DMS 273 treated with DMSO at 0.1 percent for 48 hours (cell line): ENCODE data around the gene ADRM1.

Experiments
- DNase-seq: peaks from one replicate; lab custom pipeline; 2025; lab: John Stamatoyannopoulos, UW

The ADRM1 gene

DNA sequence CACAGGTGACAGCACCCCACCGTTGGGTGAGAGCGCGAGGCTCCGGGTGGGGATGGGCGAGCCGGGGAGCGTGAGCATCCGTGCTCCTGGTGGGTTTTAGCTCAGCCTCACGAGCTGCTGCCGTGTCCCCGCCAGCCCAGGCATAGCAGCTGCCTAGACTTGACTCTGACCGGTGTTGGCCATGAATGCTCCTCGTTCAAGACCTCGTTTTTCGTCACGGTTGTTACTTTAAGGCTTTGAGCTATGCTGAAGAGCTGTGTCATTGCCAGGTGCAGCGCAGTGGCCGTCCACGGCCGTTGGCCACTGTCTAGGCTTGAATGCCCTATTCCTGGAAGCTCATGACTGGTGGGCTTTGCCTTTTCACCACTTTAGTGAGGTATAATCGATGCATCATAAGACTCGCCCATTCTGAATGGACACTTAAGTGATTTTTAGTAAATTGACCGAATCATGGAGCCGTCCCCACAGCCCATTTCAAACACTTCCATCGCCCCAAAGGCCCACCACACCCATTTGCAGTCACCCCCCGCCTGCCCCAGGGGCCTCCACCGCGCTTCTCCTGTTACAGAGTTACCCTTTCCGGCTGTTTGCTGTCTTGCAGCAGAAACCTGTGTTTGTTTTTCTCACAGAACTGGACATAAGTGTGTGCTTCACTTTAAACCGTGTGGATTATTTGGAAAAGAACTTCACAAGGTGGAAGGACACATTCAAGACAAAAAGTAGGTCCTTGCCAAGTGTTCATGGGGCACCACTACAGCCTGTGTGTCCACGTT lies 21.4 kb upstream of the ADRM1 start:
- no peak for DNase-seq

DNA sequence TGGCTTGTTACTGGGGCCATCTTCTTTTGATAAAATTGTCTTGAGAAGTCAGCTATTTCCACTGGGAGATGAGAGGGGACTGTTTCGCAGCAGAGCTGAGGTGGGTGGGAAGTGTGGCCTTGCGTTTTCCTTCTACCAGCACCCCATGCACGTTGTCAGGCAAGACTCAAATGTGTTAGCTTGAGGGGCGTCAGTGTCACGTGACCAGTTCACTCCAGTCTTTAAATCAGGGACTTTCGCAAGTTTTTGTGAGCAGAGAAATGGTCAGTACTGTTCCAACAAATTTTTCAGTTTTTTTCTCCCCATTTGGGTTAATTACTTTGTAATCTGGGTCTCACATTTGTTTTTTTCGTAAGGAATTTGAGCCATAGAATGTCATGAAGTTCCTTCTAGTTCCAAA lies 20.7 kb upstream of the ADRM1 start:
- no peak for DNase-seq

DNA sequence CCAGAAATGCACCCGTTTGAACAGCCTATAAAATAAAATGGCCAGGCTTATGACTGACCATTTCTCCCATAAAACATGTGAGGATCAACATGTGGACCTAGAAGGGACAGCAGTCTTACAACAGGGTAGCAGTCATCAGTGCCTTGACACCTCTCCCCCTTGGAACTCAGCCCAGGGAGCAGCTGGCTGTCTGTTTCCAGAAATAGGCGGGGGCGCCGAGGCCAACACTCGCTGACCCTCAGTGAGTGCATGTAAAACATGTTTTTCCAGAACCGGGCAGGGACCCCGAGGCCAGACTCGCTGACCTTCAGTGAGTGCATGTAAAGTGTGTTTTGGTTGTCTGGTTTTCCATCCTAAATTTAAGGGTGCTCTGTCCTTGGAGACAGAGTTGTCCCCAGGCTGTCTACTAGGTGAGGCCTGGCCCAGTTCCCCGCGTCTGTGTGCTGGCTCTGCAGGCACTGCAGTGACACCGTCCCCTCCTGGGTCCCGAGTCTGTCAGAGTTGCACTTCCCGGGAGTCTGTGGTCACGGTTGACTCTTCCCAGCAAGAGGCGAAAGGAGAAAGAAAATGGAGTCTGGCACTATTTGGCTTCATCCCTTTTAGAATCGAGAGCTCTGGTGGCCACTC lies 19.8 kb upstream of the ADRM1 start:
- DNase-seq, result no peak

DNA sequence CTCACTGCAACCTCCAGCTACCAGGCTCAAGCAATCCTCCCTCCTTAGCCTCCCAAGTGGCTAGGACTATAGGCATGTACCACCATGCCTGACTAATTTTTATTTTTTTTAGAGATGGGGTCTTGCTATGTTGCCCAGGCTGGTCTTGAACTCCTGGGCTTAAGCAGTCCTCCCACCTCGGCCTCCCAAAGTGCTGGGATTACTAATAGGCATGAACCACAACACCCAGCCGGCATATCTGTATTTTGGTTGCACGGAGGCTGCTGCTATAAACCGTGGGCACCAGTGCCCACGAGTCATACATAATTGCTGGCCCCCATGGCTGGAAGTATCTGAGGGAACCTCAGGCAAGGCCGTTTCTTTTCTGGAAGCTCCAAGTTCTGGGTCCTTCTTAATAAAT lies 18.3 kb upstream of the ADRM1 start:
- DNase-seq, result no peak

DNA sequence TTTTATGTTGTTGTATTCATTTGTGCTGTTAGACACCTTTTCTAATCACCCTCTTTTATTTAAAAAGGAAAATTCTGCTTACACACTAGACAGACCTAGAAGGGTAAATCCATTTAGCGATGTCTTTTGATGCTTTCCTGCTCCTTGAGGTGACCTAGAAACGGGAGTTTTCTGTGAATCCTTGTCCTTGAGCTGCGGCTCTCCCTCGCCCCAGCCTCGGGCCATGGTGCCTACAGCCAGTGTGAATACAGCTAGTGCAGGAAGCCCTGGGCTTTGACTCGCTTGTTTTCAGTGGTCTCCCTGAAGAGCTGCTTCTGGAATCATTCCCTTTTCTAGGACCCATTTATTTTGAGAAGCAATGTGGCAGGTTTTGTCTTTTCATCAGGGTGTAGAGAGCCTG lies 17.6 kb upstream of the ADRM1 start:
- DNase-seq, result no peak

DNA sequence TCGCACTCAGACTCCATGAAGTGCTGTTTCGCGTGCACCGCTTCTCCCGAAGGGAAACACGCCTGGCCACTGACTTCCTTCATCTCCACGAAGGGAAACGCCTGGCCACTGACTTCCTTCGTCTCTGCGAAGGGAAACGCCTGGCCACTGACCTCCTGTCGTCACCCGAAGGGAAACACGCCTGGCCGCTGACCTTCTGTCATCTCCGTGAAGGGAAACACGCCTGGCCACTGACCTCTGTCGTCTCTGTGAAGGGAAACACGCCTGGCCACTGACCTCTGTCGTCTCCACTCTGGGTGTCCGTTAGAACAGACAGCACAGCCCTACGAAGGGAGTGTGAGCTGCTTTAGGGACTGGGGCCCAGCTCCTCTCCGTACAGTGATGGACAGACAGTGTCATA lies 17.1 kb upstream of the ADRM1 start:
- no peak for DNase-seq

DNA sequence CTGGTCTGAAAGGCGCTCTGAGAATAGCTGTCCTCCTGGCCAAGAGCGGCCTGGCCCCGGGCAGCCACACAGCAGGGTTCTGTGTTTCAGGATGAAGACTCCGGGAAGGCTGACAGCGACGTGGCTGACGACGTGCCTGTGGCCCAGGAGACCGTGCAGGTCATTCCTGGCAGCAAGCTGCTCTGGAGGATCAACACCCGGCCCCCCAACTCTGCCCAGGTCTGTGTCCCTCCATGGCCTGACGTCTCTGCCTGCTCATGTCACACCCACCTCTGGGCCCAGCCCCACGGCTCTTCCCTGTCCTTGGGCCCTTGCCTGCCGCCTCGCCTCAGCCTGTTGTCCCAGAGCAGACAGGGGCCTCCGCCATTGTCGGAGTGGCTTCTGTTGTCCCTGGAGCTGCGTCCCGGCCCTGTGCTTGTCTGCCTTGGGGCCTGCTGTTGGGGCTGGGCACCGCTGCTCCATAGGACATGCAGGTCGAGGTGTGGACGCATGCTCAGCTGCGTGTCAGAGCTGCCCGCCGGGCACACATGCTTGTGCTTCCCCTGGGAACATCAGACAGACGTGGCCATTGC lies 16.2 kb upstream of the ADRM1 start:
- DNase-seq, result no peak

DNA sequence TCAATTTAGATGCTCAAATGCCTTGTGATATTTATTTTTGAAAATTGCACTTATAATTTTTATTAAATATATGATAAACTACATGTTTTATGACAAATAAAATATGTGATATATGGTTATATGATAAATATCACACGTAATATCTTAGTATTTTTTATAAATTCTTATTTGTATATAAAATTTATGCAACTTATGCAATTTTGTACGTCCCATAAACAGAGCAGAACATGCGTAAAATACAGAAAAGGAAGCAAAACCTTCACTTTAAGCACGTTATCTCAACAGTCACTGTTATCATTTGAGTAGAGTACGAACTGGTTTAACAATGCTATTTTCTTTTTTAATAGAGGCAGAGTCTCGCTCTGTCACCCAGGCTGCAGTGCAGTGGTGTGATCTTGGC lies 15.7 kb upstream of the ADRM1 start:
- no peak for DNase-seq

DNA sequence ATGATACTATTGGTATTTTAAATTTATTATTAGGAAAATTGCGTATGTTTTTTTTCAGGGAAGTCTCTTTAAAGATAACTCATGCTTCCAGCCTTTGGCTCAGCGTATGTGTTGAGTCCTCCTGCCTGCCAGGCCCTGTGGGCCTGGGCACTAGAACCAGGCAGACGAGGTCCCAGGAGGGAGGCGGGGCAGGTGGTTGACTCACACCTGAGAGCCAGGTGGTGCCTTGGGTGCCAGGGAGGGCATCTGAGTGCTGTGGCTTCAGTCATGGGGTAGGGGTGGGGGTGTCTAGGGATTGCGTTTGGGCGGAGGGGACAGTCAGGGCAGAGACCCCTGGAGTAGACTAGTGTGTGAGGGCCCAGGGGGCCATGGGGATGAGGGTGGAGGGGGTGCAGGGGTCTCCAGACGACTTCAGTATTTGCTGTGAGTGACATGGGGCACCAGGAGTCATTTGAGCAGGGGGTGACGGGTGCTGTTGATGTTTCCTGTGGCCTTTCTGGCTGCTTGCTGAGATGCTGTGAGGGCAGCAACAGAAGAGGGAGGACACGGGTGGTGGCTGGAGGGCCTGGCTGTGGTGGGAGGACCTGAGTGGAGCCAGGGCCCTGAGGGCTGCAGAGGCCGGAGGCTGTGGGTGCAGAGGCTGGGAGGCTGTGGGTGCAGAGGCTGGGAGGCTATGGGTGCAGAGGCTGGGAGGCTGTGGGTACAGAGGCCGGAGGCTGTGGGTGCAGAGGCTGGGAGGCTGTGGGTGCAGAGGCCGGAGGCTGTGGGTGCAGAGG lies 14.8 kb upstream of the ADRM1 start:
- DNase-seq, result no peak

DNA sequence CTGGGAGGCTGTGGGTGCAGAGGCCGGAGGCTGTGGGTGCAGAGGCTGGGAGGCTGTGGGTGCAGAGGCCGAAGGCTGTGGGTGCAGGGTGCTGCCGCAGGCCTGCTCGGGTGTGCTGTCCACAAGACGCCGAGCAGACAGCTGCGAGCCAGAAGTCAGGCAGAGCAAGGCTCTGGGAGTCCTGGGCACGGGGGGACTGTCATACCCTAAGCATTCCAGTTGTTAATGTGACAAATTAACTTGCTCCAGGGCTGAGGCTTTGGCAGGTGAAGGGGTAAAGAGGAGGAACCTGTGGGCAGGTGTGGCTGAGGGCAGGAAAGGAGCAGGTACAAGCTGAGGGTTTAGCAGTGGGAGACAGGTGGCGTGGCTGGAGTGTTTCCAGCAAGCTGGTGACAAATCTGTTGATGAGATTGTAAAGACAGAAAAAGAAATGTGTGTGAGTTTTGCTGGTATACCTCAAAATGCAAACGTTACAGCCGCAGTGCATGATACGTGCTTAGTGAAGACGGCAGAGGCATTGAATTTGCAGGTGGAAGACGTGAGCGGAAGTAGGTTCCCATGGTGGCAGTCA lies 14.2 kb upstream of the ADRM1 start:
- no peak for DNase-seq

DNA sequence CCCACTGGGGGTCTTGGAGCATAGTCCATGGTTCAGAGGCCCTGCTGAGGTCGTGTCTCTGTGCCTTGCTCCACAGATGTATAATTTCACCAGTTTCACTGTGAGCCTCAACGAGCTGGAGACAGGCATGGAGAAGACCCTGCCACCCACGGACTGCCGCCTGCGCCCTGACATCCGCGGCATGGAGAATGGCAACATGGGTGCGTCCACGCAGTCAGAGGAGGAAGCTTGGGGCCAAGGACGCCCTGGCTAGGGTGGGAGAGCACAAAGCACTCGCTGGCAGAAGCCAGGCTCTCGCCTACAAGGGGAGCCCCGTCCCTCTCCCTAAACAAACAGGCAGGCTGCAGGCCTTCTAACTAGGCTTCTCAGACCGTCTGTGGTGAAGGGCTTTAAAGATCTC lies 13.7 kb upstream of the ADRM1 start:
- DNase-seq, result no peak

DNA sequence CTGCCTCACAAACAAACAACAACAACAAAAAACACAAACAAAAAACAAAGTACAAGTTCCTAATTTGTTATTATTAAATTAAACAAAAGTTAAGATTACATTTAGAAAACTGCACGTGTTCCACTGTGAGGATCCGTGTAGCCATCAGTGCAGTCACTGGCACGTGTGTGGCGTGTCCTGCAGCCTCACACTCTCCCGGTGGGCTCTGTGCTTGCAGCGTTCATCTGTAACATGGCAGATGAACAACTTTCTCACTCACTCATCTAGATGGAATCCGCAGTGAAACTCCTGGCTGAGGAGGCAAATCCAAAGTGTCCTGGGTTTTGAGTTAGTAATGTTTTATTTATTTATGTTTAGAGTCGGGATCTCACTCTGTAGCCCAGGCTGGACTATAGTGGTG lies 12.9 kb upstream of the ADRM1 start:
- no peak for DNase-seq

DNA sequence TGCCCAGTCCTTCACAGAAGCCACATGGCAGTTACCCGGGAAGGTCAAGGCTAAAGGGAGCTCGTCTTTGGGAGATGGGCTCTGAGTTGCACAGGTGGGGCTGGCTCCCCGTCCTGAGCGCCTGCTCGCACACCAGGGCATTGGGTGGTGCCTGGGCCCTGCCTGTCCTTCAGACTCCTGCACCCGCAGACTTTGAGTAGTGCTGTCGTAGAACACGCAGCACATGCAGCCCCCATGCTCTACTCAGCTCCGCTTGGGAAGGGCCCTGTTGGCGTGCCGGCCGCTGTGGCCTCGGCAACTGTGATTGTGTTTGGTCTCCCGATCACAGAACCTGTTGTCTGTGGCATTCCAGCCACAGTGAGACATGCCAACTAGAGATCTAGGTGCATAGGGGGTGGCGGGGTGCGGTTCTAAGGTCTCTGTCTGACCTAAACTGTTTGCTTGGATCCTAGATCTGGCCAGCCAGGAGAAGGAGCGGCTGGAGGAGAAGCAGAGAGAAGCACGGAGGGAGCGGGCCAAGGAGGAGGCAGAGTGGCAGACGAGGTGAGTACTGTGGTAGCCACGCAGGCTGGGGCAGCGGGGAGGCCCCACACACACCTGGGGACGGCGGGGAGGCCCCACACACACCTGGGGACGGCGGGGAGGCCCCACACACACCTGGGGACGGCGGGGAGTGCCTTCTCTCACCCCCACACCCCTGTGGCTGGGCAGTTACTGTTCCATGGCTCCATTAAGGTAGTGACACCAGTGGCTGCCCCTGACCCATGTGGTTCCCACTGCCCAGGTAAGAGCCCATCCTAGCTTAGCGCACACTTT lies 11.3 kb upstream of the ADRM1 start:
- no peak for DNase-seq

DNA sequence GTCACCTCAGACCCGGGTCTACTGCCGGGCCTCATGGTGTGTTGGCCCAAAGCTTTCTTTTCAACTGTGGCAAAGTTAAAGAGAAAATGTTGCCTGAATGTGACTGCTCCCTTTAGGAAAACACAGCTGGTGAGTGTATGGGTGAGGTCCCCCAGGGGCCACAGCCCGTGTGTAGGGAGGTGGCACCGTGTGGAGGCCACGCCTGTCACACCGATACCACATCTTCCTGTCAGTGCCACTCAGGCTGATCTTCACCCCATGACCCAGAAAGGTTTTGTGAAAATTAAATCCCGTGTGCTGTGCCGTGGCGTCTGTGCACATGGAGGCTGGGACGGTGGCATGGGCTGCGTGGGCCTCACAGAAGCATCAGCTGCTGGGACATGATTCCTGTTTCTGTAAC lies 10.7 kb upstream of the ADRM1 start:
- no peak for DNase-seq

DNA sequence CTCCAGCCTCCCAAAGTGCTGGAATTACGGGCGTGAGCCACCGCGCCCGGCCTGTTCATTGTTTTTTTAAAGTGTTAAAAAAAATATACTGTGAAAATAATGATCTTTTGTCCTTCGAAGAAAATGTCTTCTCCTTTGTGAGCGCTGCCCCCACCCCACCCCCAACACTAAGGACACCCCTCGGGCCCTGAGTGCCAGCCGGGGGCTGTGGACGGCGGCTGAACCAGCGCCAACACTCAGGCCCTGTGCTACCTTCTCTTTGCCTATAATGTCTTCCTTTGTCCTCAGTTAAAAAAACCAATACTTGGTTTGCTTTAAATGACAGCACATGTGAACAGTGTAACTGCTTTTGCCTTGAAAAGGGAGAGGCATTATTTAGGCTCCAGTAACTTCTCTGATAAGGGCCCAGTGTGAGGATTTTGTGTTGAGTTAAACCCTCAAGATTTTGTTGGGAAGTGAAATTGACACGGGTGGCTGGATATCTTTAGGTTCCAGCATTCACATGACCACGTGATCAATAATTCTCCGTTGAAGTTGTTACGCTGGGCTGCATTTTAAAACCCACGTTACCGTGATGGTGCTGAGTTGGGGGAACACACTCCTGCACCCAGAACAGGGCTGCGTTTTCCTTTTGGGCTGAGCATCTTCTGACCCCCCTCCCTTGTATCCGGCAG lies 9.5 kb upstream of the ADRM1 start:
- DNase-seq, result no peak

DNA sequence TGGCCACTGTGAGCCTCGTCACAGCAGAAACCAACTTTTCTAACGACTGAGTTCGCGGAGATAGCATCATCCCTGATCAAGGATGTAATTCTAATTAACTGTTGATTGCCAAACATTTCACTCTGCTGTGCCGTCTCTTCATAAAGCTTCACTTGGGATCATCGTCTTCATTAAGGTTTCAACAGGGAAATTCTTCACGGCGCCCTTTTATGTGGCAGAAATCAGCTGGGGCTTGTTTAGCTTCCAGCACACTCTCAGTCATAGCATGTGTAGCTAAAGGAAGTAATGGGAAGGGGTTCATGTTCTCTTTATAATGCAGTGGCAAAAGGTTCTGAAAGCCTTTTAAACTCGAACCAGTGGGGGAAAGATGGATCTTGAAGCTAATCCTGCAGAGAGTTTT lies 8.9 kb upstream of the ADRM1 start:
- DNase-seq, result no peak

DNA sequence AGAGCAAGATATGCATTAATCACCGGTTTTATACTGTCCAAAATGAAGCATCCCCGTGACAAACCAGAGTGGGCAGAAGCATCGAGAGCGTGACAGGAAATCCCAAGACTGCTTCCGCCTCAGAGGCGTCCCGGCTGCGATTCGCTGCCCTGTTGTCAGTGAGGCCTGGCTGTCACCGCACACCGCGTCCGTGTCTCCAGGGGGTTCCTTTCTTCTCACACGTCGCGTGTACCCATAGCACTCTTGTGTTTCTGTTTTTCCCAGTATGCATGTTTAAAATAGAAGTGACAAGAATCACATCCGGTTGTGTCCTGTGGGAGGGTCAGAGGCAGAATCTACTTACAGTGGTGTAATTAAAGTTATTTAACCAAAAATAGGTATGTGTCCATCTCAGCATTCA lies 8.3 kb upstream of the ADRM1 start:
- no peak for DNase-seq

DNA sequence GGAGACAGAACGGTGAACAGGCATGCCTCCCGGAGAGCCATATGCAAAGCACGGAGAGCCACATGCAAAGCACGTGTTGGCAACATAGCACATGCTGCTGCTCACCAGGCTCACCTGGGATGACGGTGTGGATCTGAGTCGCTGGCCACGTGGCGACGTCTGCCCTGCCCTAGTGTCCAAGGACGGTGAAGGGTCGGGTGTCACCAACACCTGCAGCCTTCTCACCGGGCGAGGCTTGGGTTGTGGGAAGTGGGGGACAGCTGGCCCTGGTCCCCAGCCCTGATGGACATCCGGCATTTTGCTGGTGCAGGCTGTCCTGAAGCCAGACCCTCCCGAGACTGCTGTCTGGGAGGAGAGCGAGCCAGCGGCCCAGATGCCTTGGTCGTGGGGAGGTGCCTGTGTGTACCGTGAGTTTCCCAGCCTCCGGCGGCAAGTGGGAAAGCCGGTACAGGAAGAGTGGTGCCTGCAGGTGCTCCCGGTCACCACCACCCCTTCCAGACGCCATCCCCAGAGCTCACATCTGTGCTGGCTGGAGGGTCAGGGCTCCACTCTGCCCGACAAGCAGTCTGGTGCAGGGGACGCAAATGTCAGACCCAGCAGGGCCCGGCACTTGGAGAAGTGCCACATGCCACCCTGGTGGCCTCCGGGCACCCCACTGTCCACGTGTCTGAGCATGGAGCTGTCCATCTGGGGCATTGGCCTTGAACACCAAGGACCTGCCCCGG lies 5.9 kb upstream of the ADRM1 start:
- no peak for DNase-seq

DNA sequence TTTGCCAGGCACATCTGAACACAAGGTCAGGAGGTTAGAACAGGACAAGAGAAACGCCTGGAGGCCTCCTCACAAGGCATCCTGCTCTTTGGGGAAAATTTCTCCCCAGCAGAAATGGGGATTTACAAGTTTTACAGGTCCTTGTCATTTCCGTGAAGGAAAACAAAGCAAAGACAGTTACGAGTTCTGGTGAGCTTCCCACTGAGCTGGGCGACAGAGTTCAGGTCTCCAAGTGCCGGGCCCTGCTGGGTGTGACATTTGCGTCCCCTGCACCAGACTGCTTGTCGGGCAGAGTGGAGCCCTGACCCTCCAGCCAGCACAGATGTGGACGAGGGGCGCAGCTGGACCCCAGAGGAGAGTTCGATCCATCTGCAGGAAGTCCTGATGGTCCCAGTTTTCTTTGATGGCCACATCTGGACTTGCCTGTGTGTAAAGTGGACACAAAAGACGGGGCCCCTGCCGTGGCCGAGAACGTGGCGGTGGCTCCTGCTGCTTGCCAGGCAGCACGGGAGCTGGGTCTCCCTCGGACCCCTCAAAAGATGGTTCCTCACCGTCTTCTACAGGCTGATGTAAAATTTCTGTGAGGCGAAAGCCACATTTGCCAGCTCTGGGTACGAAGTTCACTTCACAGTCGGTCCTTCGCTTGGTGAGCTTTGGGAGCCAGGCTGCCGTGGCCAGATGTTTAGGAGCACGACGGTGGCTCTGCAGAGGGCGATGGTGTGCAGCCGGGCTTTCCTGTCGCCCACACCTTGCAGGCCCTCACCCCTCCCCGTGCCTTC lies 5.2 kb upstream of the ADRM1 start:
- DNase-seq, result no peak
